Endothelial cell of umbilical vein (primary cell): ENCODE results near the gene TSKU. TPM values are rescaled to one million over a fixed set of nuclear protein-coding genes. Genes with fewer than 3 reads are reported as not detected.

Source experiments
- BruUV-seq: library from RNA; stranded (reverse); fragments of 400-500 nt; replicated peaks from 2 replicates; lab custom pipeline; 2021; lab: Mats Ljungman, UMichigan
- CTCF ChIA-PET: fragments of 300-600, 350-600 bp; sonication (Branson Sonifier 250); formaldehyde crosslinking; loops from one replicate; lab custom pipeline; 2021; ENCODE audit warnings: antibody characterized with exemption, inconsistent platforms; lab: Charles Lee
- POLR2A ChIA-PET: fragments of 300-600, 350-600 bp; sonication (Branson Sonifier 250); formaldehyde crosslinking; loops from one replicate; lab custom pipeline; 2021; ENCODE audit warnings: antibody characterized with exemption, inconsistent platforms; lab: Charles Lee
- DNase-seq: peaks from one replicate; pipeline ENCODE4 v3.0.0-alpha.2; 2011; ENCODE audit warnings: low read depth, low spot score
- FAIRE-seq: peaks from 2 replicates; lab custom pipeline; 2011; peaks lifted over from hg19 to GRCh38; lab: Jason Lieb, UNC
- H2AFZ ChIP-seq: 2 replicates; pipeline ENCODE4 v1.6.0; 2012; ENCODE audit warnings: low read depth, low read length, control low read depth, inconsistent platforms
- H3K27ac ChIP-seq: 2 replicates; pipeline ENCODE4 v1.5.1; 2011; ENCODE audit warnings: low read depth, mild to moderate bottlenecking, control low read depth, low read length, moderate library complexity; ENCODE audit not compliant: insufficient read depth
- H3K27me3 ChIP-seq, 2 experiments: 2 replicates each; pipeline versions ENCODE4 v1.6.0 to v1.6.1; 2011; ENCODE audit warnings: low read length in 2 of 2, mixed read lengths in 1 of 2; ENCODE audit not compliant: control insufficient read depth in 2 of 2, insufficient read depth in 2 of 2
- H3K36me3 ChIP-seq, 2 experiments: 2 replicates in 1 of 2; 3 replicates in 1 of 2; pipeline ENCODE4 v1.5.1; 2011; ENCODE audit warnings: low read length in 2 of 2, mild to moderate bottlenecking in 1 of 2, moderate library complexity in 1 of 2; ENCODE audit not compliant: control insufficient read depth in 2 of 2, insufficient read depth in 2 of 2; ENCODE audit errors: extremely low read depth in 1 of 2
- H3K4me1 ChIP-seq: 3 replicates; pipeline ENCODE4 v1.5.1; 2011; ENCODE audit warnings: mild to moderate bottlenecking, low read length; ENCODE audit not compliant: control insufficient read depth, insufficient read depth; ENCODE audit errors: extremely low read depth
- H3K4me2 ChIP-seq: 2 replicates; pipeline ENCODE4 v1.6.1; 2011; ENCODE audit warnings: low read length, control low read depth, mixed read lengths; ENCODE audit not compliant: insufficient read depth
- H3K4me3 ChIP-seq, 3 experiments: fragments of 200-600 bp in 1 of 3; sonication (generic), shearing (Covaris generic) in 1 of 3; replicated peaks in 1 of 3; 2 replicates each; pipeline ENCODE4 v1.5.1; 2011 to 2016; ENCODE audit warnings: control low read depth in 3 of 3, low read length in 3 of 3, mild to moderate bottlenecking in 2 of 3, inconsistent platforms in 1 of 3, low read depth in 1 of 3, moderate library complexity in 1 of 3; ENCODE audit not compliant: insufficient read depth in 1 of 3
- H3K79me2 ChIP-seq: 2 replicates; pipeline ENCODE4 v1.6.0; 2012; ENCODE audit warnings: low read length, inconsistent platforms; ENCODE audit not compliant: control insufficient read depth, insufficient read depth
- H3K9ac ChIP-seq: replicated peaks from 2 replicates; pipeline ENCODE3; 2011; ENCODE audit warnings: low read length, control low read depth; ENCODE audit not compliant: insufficient read depth; ENCODE audit errors: extremely low read depth
- H3K9me1 ChIP-seq: replicated peaks from 3 replicates; pipeline ENCODE4 v1.6.0; 2011; ENCODE audit warnings: mild to moderate bottlenecking, low read length; ENCODE audit not compliant: control insufficient read depth, insufficient read depth; ENCODE audit errors: extremely low read depth
- H3K9me3 ChIP-seq: replicated peaks from 2 replicates; pipeline ENCODE4 v1.5.1; 2012; ENCODE audit warnings: low read length, inconsistent platforms; ENCODE audit not compliant: control insufficient read depth, insufficient read depth
- H4K20me1 ChIP-seq: replicated peaks from 2 replicates; pipeline ENCODE3; 2011; ENCODE audit warnings: mild to moderate bottlenecking, low read length; ENCODE audit not compliant: control insufficient read depth, insufficient read depth; ENCODE audit errors: extremely low read depth
- EZH2 ChIP-seq: IDR thresholded peaks from 2 replicates; pipeline ENCODE4 v1.6.1; 2012; ENCODE audit warnings: borderline replicate concordance, low read depth, mild to moderate bottlenecking, moderate library complexity, low read length, inconsistent platforms; ENCODE audit not compliant: severe bottlenecking
- JUN ChIP-seq: IDR thresholded peaks from 2 replicates; pipeline ENCODE4 v1.6.1; 2011; ENCODE audit warnings: borderline replicate concordance, low read depth; ENCODE audit not compliant: insufficient read length, insufficient read depth
- dilution Hi-C: fragments of 300-500 bp; cut with MboI; formaldehyde crosslinking; loops from one replicate; pipeline ENCODE4 v1.15.0; 2019; ENCODE audit warnings: low sequenced_read_pairs; ENCODE audit not compliant: extremely low pct_ligation_motif_present
- intact Hi-C: fragments of 100-400 bp; cut with micrococcal nuclease; formaldehyde crosslinking; loops from one replicate; pipeline ENCODE4 v1.10.0; 2022
- polyA plus RNA-seq, 4 experiments: library from polyadenylated mRNA; depleted of rRNA in 3 of 4; stranded (reverse) in 3 of 4; unstranded in 1 of 4; fragments of >200 nt; gene quantifications; 2 replicates each; pipeline versions ENCODE4 v1.2.1 to v1.2.3, GENCODE V29; 2011 to 2012; ENCODE audit warnings: missing spikeins in 1 of 4
- total RNA-seq: library from RNA; stranded (reverse); gene quantifications from 2 replicates; pipeline ENCODE4 v1.2.3, GENCODE V29; 2021
- TF ChIP-seq, protein P1 (sequence below): IDR thresholded peaks from 2 replicates; pipeline ENCODE4 v1.6.1; 2011; ENCODE audit not compliant: insufficient read depth, insufficient read length
- TF ChIP-seq, protein P2 (sequence below), 2 donors: IDR thresholded peaks; 1 replicate in 1 of 2; 2 replicates in 1 of 2; pipeline ENCODE4 v1.5.1; 2011; ENCODE audit warnings: low read length in 2 of 2, mild to moderate bottlenecking in 2 of 2, moderate library complexity in 2 of 2, control low read depth in 1 of 2, inconsistent platforms in 1 of 2, low read depth in 1 of 2; ENCODE audit not compliant: insufficient read depth in 1 of 2; ENCODE audit errors: extremely low read depth in 1 of 2

Gene TSKU
- total and polyA plus RNA-seq, 2 donors (not counting 3 experiments of a cell fraction or from before 2014, with no cell fraction given): 16.2 to 21.2 TPM

GRCh38 chr11:76798671-76799065 is 15.5 kb downstream of the TSKU start:
- no peak for DNase-seq
- Histone ChIP-seq H4K20me1 (no peaks in the 10 kb centered on the region), H3K27ac (no peak overlapping the region), H3K79me2 (peaks cover 2% of the 10 kb centered on the region), H3K9me1 (no peaks in the 10 kb centered on the region), H3K36me3 (peaks cover 0 to 8% of the 10 kb centered on the region in 2 experiments), H3K4me2 (peak overlapping the region; percentile 33), H3K4me3 (no peak overlapping the region), H3K4me1 (peaks cover 7% of the 10 kb centered on the region), H3K9ac (no peak overlapping the region), H3K9me3 (no peaks in the 10 kb centered on the region), H3K27me3 (no peaks in the 10 kb centered on the region), H2AFZ (peak overlapping the region; percentile 49)
- TF ChIP-seq, protein P1, sequence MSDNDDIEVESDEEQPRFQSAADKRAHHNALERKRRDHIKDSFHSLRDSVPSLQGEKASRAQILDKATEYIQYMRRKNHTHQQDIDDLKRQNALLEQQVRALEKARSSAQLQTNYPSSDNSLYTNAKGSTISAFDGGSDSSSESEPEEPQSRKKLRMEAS: no peak
- TF ChIP-seq JUN (no peak), EZH2 (no peak)
- TF ChIP-seq, protein P2, sequence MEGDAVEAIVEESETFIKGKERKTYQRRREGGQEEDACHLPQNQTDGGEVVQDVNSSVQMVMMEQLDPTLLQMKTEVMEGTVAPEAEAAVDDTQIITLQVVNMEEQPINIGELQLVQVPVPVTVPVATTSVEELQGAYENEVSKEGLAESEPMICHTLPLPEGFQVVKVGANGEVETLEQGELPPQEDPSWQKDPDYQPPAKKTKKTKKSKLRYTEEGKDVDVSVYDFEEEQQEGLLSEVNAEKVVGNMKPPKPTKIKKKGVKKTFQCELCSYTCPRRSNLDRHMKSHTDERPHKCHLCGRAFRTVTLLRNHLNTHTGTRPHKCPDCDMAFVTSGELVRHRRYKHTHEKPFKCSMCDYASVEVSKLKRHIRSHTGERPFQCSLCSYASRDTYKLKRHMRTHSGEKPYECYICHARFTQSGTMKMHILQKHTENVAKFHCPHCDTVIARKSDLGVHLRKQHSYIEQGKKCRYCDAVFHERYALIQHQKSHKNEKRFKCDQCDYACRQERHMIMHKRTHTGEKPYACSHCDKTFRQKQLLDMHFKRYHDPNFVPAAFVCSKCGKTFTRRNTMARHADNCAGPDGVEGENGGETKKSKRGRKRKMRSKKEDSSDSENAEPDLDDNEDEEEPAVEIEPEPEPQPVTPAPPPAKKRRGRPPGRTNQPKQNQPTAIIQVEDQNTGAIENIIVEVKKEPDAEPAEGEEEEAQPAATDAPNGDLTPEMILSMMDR (IDR thresholded peaks at IDR 0.05; ENCODE audit: extremely low read depth in 1 of 2, insufficient read depth in 1 of 2, low read depth in 1 of 2, low read length in 2 of 2): no peak
- no peak for FAIRE-seq
- BruUV-seq: no TSS peak
- ChIA-PET CTCF (interaction anchor here (0.6 to 7.1 kb wide), 25 partner anchors 11 to 312 kb away, joined by 3 to 287 read pairs (median 5); no protein-coding TSS in a partner anchor), POLR2A (interaction anchor here (1.0 kb wide), 1 partner anchor 65 kb away, joined by 3 read pairs; no protein-coding TSS in a partner anchor)
- dilution Hi-C loops: no loop called here
- intact Hi-C loops: loop anchor here (1.0 to 2.0 kb wide), 3 partner anchors 14 to 64 kb away; no protein-coding TSS in a partner anchor
